Measurements from ENCODE around the gene CPTP.

CPTP gene

DNA sequence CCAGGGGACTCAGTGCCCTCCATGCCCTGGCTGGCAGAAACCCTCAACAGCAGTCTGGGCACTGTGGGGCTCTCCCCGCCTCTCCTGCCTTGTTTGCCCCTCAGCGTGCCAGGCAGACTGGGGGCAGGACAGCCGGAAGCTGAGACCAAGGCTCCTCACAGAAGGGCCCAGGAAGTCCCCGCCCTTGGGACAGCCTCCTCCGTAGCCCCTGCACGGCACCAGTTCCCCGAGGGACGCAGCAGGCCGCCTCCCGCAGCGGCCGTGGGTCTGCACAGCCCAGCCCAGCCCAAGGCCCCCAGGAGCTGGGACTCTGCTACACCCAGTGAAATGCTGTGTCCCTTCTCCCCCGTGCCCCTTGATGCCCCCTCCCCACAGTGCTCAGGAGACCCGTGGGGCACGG lies 3.7 kb downstream of the CPTP start:
- no peak overlapping the region for H3K4me3 Mint-ChIP-seq
- H3K27ac Mint-ChIP-seq: peak overlapping the region; percentile 59
- ATAC-seq (replicated peaks) (no peak), DNase-seq (no peak)
- no peaks in the 10 kb centered on the region for H3K9me3 Mint-ChIP-seq
- H3K36me3 Mint-ChIP-seq: peaks cover 4 to 15% of the 10 kb centered on the region in 2 donors
- no peaks in the 10 kb centered on the region for H3K27me3 Mint-ChIP-seq
- H3K4me1 Mint-ChIP-seq: peaks cover 21 to 27% of the 10 kb centered on the region in 2 donors

DNA sequence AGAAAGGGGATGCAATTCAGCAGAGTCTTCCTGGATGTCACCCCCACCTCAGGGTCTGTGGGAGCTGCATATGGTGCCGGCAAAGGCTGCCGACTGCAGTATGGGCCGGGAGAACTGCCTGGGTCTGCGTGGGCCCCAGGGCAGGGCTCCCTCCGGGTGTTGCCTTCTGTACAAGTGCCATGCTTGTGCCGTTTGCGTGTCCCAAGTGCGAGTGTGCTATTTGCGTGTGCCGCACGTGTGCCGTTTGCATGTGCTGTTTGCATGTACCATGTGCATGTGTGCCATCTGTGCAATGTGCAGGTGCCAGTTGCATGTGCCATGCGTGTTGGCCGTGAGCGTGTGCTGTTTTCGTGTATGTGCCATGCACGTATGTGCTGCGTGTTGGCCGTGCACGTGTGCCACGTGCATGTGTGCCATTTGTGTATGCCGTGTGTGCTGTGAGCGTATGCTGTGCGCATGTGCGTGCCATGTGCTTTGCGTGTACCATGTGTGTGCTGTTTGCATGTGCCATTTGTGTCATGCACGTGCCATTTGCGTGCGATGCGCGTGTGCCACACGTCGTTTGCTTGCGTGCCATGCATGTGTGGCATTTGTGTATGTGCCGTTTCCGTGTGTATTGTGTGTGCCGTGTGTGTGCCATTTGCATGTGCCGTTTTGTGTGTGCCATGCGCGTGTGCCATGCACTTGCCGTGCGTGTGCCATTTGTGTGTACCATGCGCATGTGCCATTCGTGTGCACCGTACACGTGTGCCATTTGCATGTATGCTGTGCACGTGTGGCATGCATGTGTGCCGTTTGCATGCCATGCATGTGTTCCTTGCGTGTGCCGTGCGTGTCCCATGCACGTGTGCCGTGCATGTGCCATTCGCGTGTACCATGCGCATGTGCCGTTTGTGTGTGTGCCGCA lies 5.0 kb downstream of the CPTP start:
- DNase-seq: no peak
- peaks cover 17 to 22% of the 10 kb centered on the region in 2 donors for H3K4me1 Mint-ChIP-seq
- no peak for ATAC-seq (replicated peaks)
- peak overlapping the region; percentile 37 for H3K27ac Mint-ChIP-seq
- no peaks in the 10 kb centered on the region for H3K9me3 Mint-ChIP-seq
- H3K4me3 Mint-ChIP-seq: no peak overlapping the region
- H3K27me3 Mint-ChIP-seq: no peaks in the 10 kb centered on the region
- peaks cover 6 to 14% of the 10 kb centered on the region in 2 donors for H3K36me3 Mint-ChIP-seq

DNA sequence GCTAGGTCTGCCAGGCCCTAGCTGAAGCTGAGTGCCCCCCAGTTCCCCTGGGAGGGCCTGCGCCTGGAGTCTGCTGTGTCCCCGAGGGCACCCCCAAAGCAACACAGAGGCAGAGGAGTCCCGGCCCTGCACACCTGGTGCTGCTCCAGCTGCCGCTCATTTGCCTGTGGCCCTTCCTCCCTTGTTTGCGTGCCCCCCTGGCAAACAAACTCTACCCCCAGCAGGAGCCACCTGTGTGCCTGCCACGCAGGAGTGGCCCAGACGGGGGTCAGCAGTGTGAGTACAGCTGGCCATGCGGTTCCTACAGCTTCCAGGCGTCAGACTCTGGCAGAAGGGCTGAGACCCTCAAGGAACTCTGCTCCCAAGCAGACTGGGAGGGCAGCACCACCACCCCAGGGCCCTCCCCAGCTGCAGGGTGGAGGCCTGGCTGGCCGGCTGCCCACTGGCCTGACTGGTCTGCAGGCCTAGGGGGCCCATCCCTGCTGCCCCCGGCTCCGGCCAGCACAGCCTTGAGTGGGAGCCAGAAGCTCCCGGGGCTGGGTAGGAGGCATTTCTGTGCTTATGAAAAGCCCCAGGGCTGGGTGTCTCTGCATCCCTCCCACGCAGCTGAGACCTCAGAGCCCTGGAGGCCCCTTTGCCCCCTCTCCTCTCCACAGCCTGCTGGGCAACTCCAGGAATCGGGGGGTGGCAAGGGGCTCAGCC lies 5.9 kb downstream of the CPTP start:
- H3K27me3 Mint-ChIP-seq: no peaks in the 10 kb centered on the region
- peak overlapping the region; percentile 49 for H3K27ac Mint-ChIP-seq
- DNase-seq (no peak), ATAC-seq (replicated peaks) (no peak)
- no peak overlapping the region for H3K4me3 Mint-ChIP-seq
- peaks cover 17 to 19% of the 10 kb centered on the region in 2 donors for H3K4me1 Mint-ChIP-seq
- H3K9me3 Mint-ChIP-seq: no peaks in the 10 kb centered on the region
- H3K36me3 Mint-ChIP-seq: peaks cover 6 to 13% of the 10 kb centered on the region in 2 donors

DNA sequence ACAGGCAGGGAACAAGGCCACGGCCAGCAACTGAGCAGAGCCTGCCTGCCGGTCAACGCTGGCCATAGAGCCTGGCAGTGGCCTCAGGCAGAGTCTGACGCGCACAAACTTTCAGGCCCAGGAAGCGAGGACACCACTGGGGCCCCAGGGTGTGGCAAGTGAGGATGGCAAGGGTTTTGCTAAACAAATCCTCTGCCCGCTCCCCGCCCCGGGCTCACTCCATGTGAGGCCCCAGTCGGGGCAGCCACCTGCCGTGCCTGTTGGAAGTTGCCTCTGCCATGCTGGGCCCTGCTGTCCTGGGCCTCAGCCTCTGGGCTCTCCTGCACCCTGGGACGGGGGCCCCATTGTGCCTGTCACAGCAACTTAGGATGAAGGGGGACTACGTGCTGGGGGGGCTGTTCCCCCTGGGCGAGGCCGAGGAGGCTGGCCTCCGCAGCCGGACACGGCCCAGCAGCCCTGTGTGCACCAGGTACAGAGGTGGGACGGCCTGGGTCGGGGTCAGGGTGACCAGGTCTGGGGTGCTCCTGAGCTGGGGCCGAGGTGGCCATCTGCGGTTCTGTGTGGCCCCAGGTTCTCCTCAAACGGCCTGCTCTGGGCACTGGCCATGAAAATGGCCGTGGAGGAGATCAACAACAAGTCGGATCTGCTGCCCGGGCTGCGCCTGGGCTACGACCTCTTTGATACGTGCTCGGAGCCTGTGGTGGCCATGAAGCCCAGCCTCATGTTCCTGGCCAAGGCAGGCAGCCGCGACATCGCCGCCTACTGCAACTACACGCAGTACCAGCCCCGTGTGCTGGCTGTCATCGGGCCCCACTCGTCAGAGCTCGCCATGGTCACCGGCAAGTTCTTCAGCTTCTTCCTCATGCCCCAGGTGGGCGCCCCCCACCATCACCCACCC lies 6.7 kb downstream of the CPTP start, which contains the start of gene TAS1R3:
TAS1R3 (plus strand) TSS at position 213 of the 898 bp plus-strand sequence; CDS start at position 279, 66 bp downstream.
- ATAC-seq (replicated peaks) (no peak), DNase-seq (no peak)
- Mint-ChIP-seq H3K9me3 (no peaks in the 10 kb centered on the region), H3K27me3 (no peaks in the 10 kb centered on the region), H3K36me3 (peaks cover 6 to 13% of the 10 kb centered on the region in 2 donors), H3K4me3 (no peak within 1 kb of the TSS), H3K4me1 (peaks cover 11% of the 10 kb centered on the region in 2 donors), H3K27ac (peak within 1 kb of the TSS; percentile 49)

DNA sequence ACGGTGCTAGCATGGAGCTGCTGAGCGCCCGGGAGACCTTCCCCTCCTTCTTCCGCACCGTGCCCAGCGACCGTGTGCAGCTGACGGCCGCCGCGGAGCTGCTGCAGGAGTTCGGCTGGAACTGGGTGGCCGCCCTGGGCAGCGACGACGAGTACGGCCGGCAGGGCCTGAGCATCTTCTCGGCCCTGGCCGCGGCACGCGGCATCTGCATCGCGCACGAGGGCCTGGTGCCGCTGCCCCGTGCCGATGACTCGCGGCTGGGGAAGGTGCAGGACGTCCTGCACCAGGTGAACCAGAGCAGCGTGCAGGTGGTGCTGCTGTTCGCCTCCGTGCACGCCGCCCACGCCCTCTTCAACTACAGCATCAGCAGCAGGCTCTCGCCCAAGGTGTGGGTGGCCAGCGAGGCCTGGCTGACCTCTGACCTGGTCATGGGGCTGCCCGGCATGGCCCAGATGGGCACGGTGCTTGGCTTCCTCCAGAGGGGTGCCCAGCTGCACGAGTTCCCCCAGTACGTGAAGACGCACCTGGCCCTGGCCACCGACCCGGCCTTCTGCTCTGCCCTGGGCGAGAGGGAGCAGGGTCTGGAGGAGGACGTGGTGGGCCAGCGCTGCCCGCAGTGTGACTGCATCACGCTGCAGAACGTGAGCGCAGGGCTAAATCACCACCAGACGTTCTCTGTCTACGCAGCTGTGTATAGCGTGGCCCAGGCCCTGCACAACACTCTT lies 7.6 kb downstream of the CPTP start:
- DNase-seq (no peak), ATAC-seq (replicated peaks) (peak in 1 of 2 donors; percentile 5)
- H3K27ac Mint-ChIP-seq: no peak overlapping the region
- no peak overlapping the region for H3K4me3 Mint-ChIP-seq
- no peaks in the 10 kb centered on the region for H3K9me3 Mint-ChIP-seq
- H3K36me3 Mint-ChIP-seq: peaks cover 7 to 15% of the 10 kb centered on the region in 2 donors
- peaks cover 2 to 9% of the 10 kb centered on the region in 2 donors for H3K4me1 Mint-ChIP-seq
- H3K27me3 Mint-ChIP-seq: no peaks in the 10 kb centered on the region

DNA sequence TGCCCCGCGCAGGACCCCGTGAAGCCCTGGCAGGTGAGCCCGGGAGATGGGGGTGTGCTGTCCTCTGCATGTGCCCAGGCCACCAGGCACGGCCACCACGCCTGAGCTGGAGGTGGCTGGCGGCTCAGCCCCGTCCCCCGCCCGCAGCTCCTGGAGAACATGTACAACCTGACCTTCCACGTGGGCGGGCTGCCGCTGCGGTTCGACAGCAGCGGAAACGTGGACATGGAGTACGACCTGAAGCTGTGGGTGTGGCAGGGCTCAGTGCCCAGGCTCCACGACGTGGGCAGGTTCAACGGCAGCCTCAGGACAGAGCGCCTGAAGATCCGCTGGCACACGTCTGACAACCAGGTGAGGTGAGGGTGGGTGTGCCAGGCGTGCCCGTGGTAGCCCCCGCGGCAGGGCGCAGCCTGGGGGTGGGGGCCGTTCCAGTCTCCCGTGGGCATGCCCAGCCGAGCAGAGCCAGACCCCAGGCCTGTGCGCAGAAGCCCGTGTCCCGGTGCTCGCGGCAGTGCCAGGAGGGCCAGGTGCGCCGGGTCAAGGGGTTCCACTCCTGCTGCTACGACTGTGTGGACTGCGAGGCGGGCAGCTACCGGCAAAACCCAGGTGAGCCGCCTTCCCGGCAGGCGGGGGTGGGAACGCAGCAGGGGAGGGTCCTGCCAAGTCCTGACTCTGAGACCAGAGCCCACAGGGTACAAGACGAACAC lies 8.3 kb downstream of the CPTP start:
- no peak overlapping the region for H3K4me3 Mint-ChIP-seq
- ATAC-seq (replicated peaks): peak in 1 of 2 donors; percentile 6
- peaks cover 0 to 6% of the 10 kb centered on the region in 2 donors for H3K4me1 Mint-ChIP-seq
- no peak overlapping the region for H3K27ac Mint-ChIP-seq
- no peaks in the 10 kb centered on the region for H3K9me3 Mint-ChIP-seq
- peaks cover 9 to 17% of the 10 kb centered on the region in 2 donors for H3K36me3 Mint-ChIP-seq
- no peaks in the 10 kb centered on the region for H3K27me3 Mint-ChIP-seq
- DNase-seq: no peak

DNA sequence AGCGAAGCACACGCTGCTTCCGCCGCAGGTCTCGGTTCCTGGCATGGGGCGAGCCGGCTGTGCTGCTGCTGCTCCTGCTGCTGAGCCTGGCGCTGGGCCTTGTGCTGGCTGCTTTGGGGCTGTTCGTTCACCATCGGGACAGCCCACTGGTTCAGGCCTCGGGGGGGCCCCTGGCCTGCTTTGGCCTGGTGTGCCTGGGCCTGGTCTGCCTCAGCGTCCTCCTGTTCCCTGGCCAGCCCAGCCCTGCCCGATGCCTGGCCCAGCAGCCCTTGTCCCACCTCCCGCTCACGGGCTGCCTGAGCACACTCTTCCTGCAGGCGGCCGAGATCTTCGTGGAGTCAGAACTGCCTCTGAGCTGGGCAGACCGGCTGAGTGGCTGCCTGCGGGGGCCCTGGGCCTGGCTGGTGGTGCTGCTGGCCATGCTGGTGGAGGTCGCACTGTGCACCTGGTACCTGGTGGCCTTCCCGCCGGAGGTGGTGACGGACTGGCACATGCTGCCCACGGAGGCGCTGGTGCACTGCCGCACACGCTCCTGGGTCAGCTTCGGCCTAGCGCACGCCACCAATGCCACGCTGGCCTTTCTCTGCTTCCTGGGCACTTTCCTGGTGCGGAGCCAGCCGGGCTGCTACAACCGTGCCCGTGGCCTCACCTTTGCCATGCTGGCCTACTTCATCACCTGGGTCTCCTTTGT lies 9.1 kb downstream of the CPTP start:
- H3K4me3 Mint-ChIP-seq: no peak overlapping the region
- ATAC-seq (replicated peaks): no peak
- no peak for DNase-seq
- H3K27me3 Mint-ChIP-seq: no peaks in the 10 kb centered on the region
- H3K9me3 Mint-ChIP-seq: no peaks in the 10 kb centered on the region
- H3K27ac Mint-ChIP-seq: peak overlapping the region; percentile 37
- peaks cover 0 to 6% of the 10 kb centered on the region in 2 donors for H3K4me1 Mint-ChIP-seq
- peaks cover 15 to 24% of the 10 kb centered on the region in 2 donors for H3K36me3 Mint-ChIP-seq

DNA sequence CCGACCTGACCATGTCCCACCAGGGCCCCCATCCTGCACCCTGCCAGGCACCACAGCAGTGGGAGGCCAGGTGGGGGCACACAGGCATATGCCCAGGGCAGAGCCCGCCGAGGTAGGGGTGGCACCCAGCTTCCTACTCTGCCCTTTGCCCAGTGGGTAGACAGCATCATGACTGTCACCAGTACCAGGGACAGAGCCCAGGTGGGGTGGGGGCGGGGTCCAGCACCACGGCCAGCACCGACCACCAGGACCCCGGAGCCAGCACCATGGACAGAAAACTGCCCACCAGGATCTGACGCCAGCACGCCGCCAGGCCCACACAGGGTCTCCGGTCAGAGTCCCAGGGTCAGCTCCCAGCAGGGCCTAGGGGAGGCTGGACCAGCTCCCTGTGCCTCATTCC lies 10.2 kb downstream of the CPTP start:
- peaks cover 0 to 4% of the 10 kb centered on the region in 2 donors for H3K4me1 Mint-ChIP-seq
- no peaks in the 10 kb centered on the region for H3K9me3 Mint-ChIP-seq
- no peak overlapping the region for H3K27ac Mint-ChIP-seq
- ATAC-seq (replicated peaks): no peak
- H3K36me3 Mint-ChIP-seq: peaks cover 16 to 27% of the 10 kb centered on the region in 2 donors
- no peaks in the 10 kb centered on the region for H3K27me3 Mint-ChIP-seq
- no peak for DNase-seq
- no peak overlapping the region for H3K4me3 Mint-ChIP-seq

DNA sequence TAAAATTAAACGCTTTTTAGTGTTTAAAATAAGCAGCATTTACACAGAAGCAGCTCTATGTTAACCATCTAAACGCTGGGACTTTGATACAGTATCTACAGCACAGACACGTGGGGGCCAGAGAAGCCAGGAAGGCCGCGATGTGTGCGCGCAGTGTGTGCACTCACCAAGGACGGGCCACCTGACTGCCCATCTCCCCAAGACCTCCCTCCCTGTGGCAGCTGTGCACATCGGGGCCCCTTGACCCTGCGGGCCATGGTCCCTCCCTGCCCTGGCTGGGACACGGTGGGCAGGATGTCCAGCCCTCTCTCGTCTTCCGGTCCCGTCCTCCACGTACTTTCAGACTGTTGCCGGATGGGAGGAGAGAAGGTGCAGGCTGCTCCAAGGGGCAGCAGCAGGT lies 10.7 kb downstream of the CPTP start:
- Mint-ChIP-seq H3K36me3 (peaks cover 21 to 30% of the 10 kb centered on the region in 2 donors), H3K27ac (no peak overlapping the region), H3K9me3 (no peaks in the 10 kb centered on the region), H3K4me3 (no peak overlapping the region), H3K4me1 (peaks cover 0 to 2% of the 10 kb centered on the region in 2 donors), H3K27me3 (no peaks in the 10 kb centered on the region)
- ATAC-seq (replicated peaks) (no peak), DNase-seq (no peak)

DNA sequence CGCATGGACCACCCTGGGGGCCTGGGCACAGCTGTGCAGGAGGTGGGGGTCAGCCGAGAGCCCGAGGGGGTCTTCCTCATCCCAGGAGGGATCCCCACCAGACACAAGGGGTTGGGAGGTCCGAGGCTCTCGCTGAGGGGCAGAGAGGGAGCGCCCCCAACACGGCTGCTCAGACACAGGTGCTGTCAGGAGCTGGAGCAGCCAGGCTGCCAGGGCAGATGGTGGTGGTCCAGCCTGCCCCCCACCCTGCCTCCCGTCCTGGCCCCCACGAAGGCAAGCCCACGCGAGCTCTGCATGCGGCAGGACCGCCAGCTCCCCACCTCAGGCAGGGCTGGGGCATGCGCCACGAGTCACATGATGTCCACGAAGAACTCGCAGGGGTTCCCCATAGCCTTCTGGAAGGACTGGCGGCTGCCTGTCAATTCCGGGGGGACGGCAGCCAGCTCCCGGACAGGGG lies 11.2 kb downstream of the CPTP start:
- no peak for DNase-seq
- H3K27me3 Mint-ChIP-seq: no peaks in the 10 kb centered on the region
- no peak for ATAC-seq (replicated peaks)
- no peak overlapping the region for H3K4me3 Mint-ChIP-seq
- no peak overlapping the region for H3K27ac Mint-ChIP-seq
- no peaks in the 10 kb centered on the region for H3K9me3 Mint-ChIP-seq
- H3K4me1 Mint-ChIP-seq: peaks cover 0 to 1% of the 10 kb centered on the region in 2 donors
- H3K36me3 Mint-ChIP-seq: peaks cover 22 to 36% of the 10 kb centered on the region in 2 donors

DNA sequence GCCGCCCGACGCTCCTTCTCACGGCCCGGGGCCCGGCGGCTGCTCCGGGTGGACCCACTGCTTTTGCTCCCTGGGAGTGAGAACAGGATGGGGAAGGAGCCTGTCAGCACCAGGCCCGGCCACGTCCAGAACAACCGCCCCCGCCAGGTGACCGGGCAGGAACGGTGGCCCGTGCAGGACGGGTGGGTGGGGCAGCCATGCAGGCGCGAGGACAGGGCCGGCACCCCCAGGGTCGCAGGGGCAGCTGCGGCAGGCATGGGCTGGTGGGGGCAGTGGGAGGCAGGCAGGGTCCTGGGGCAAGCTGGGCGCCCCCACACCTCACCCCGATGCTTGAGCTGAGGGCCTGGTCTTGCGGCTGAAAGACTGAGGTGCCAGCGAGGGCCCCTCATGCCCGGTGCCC lies 11.8 kb downstream of the CPTP start:
- Mint-ChIP-seq H3K9me3 (no peaks in the 10 kb centered on the region), H3K27me3 (no peaks in the 10 kb centered on the region), H3K4me3 (no peak overlapping the region), H3K36me3 (peaks cover 27 to 42% of the 10 kb centered on the region in 2 donors), H3K27ac (no peak overlapping the region), H3K4me1 (no peaks in the 10 kb centered on the region)
- no peak for DNase-seq
- ATAC-seq (replicated peaks): no peak

DNA sequence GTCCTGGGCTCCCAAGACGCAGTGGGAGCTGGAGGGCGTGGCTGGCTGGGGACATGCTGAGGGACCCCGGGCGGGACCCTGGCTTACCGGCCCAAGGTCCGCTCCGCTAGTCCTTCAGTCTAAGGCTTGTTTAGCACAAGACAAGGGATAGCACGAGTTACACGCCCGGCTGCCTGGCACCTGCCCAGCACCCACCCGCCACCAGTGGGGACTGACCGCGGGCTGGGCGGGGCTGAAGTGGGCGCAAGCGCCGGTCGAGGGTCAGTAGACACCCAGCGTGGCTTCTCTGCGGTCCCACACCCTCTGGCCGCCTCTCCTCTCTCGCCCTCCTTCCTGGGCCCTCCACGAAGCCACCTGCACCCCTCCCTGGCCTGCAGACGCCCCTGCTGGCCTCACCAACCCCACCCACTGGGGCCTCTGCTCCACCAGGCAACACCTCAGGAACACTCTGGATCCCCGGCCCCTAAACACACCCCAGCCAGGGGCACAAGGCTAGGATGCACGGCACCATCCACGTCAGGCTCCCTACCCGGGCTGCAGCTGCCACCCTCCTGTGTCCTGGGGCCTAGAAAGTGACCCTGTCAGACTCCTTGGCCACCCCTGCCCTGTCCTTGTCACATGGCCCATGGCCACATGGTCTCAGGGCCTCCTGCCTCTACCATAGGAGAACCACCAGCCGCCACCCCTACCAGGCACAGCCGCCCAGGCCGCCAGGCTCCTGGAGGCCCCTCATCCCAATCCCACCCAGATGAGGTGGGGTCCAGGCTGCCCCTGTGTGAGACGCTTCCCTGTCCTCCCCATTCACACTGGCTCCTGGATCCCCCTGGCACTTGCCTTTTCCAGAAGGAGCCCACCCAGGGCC lies 12.6 kb downstream of the CPTP start:
- ATAC-seq (replicated peaks) (no peak), DNase-seq (no peak)
- H3K4me3 Mint-ChIP-seq: no peak overlapping the region
- no peaks in the 10 kb centered on the region for H3K27me3 Mint-ChIP-seq
- no peaks in the 10 kb centered on the region for H3K9me3 Mint-ChIP-seq
- no peak overlapping the region for H3K27ac Mint-ChIP-seq
- peaks cover 30 to 45% of the 10 kb centered on the region in 2 donors for H3K36me3 Mint-ChIP-seq
- no peaks in the 10 kb centered on the region for H3K4me1 Mint-ChIP-seq
